IMR-90 (cell line): Measurements from ENCODE around the gene RNF130.

ENCODE experiments used
- BHLHE40 ChIP-seq: fragments of 150-350 bp; IDR thresholded peaks from 2 replicates; pipeline ENCODE4 v1.6.1; 2016; ENCODE audit warnings: mild to moderate bottlenecking, low read depth, low read length
- CTCF ChIP-seq: conservative IDR thresholded peaks from 2 replicates; pipeline ENCODE4 v1.5.1; 2012; ENCODE audit warnings: mild to moderate bottlenecking, low read depth, low read length, improper control_type of control experiment
- MAFK ChIP-seq: IDR thresholded peaks from 2 replicates; pipeline ENCODE4 v1.6.1; 2012; ENCODE audit warnings: low read depth, low read length, improper control_type of control experiment
- RAD21 ChIP-seq: IDR thresholded peaks from 2 replicates; pipeline ENCODE4 v1.6.1; 2012; ENCODE audit warnings: low read length, improper control_type of control experiment
- RCOR1 ChIP-seq: IDR thresholded peaks from 2 replicates; pipeline ENCODE4 v1.6.1; 2012; ENCODE audit warnings: mild to moderate bottlenecking, low read length, improper control_type of control experiment; ENCODE audit not compliant: insufficient replicate concordance
- SMC3 ChIP-seq: fragments of 150-350 bp; IDR thresholded peaks from 2 replicates; pipeline ENCODE4 v1.6.1; 2016; ENCODE audit warnings: low read depth, mild to moderate bottlenecking, antibody characterized with exemption, low read length, moderate library complexity

- TF ChIP-seq CTCF (no peak), BHLHE40 (no peak), MAFK (no peak), SMC3 (no peak), RAD21 (no peak), RCOR1 (no peak)
These were observed 40.8 kb upstream of the RNF130 start for GRCh38 chr5:180112181-180112861.
